ENCODE measurements around the gene PPM1J. TPM values are rescaled to one million over a fixed set of nuclear protein-coding genes. Genes with fewer than 3 reads are reported as not detected.

Gene PPM1J
- total RNA-seq, 1 donor from 2014 or later, result 2.2 TPM

- no peak for DNase-seq (ENCODE audit: extremely low read depth, low read depth, low spot score)
Measured at GRCh38 chr1:112689196-112689841, 25.8 kb downstream of the PPM1J start.

- DNase-seq (ENCODE audit: extremely low read depth, low read depth, low spot score), result no peak
Measured at GRCh38 chr1:112688781-112689193, 26.3 kb downstream of the PPM1J start.

- no peak for DNase-seq (ENCODE audit: extremely low read depth, low read depth, low spot score)
Measured at GRCh38 chr1:112687785-112688496, 27.2 kb downstream of the PPM1J start.

- DNase-seq (ENCODE audit: extremely low read depth, low read depth, low spot score), result no peak
Measured at GRCh38 chr1:112687361-112687760, 27.8 kb downstream of the PPM1J start.

DNA sequence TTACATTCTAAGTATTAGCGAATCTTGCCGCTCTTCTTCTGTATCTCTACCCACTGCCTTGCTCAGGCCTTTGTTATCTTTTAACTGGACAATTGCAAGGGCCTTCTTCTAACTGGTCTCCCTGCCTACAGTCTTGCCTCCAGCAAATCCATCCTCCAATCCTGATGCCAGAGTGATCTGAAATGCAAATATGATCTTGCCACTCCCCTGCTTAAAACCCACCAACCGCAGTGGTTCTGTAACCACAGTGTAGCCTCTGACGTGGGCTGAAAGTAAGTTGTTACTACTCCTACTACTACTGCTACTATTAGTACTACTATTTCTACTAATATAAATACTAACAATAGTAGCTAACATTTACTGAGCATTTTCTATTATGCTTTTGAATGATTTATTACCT, 28.3 kb downstream of the PPM1J start:
- no peak for DNase-seq (ENCODE audit: extremely low read depth, low read depth, low spot score)

DNA sequence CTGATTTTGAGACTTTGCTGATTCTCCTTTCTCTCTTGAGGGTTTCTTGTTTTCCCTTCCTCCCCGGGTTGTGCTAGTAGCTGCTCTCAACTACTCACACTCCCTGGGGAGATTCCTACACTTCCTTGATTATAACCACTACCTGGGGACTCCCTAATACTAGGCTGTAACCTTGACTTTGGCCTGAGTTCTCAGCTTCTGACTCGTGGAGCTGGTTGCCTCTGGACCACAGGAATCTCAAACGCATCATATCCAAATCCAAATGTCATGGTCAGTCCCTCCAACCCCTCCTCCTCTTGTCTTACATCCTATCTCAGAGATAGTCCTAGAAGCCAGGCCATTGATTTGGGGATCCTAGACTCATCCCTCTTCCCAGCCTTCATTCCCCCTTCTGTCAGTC, 28.7 kb downstream of the PPM1J start:
- no peak for DNase-seq (ENCODE audit: extremely low read depth, low read depth, low spot score)

DNA sequence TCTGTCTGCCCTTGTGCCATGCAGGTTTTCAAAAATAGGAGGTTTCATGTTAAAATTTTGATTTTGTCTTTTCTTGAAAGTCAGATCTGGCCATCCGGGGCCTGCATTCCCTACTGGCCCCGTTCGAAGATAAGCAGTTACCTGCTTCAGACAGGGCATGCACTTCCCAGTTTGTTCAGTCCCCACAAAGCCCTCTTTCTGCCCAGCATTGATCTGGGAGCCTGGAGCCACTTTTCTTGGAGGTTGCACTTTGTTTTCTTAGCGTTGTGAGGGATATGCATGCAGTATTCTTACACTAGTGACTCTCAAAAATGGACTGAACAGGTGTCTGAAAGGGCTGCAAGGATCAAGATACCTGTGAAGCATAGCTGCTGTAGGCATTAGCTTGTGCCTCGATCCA, 29.2 kb downstream of the PPM1J start:
- no peak for DNase-seq (ENCODE audit: extremely low read depth, low read depth, low spot score)

GRCh38 chr1:112678605-112679004, 36.5 kb downstream of the PPM1J start:
- no peak for DNase-seq (ENCODE audit: extremely low read depth, low read depth, low spot score)

- no peak for DNase-seq (ENCODE audit: extremely low read depth, low read depth, low spot score)
Measured at GRCh38 chr1:112677501-112677900, 37.6 kb downstream of the PPM1J start.

- DNase-seq (ENCODE audit: extremely low read depth, low read depth, low spot score), result no peak
Measured at GRCh38 chr1:112676543-112676942, 38.6 kb downstream of the PPM1J start.

GRCh38 chr1:112675728-112676381, 39.3 kb downstream of the PPM1J start:
- no peak for DNase-seq (ENCODE audit: extremely low read depth, low read depth, low spot score)

DNA sequence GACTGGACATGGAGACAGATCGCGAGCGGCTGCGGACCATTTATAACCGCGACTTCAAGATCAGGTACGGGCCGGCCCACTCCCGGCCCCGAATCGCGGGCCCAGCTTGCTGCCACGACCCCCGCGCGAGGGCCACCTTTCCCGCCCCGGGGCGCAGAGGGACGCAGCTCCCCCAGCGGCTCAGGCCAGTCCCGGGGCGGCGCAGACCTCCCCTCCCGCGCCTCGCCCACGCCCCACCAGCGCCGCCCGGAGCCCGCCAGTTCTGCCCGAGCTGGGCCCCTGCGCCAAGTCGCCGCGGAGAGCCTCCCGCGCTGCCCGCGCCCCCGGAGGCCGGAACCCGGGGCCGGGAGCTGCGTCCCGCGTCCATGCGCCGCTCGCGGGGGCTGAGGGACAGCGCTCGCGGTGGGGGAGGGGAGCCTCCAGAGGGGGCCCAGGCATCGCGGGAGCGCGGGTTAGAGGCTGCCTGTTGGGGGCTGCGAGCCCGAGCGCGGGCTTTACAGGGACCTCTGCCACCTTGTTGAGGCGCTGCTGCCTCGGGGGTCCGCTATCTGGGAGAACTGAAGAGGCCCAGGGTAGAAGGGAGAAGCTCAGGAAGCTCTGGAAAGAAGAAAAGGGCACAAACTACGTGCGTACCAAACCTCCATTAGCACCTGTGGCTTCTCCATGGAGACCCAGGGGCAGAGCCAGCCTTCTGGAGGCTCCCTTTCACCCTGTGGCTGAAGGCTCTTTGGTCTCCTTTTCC, 40.0 kb downstream of the PPM1J start:
- no peak for DNase-seq (ENCODE audit: extremely low read depth, low read depth, low spot score)

DNA sequence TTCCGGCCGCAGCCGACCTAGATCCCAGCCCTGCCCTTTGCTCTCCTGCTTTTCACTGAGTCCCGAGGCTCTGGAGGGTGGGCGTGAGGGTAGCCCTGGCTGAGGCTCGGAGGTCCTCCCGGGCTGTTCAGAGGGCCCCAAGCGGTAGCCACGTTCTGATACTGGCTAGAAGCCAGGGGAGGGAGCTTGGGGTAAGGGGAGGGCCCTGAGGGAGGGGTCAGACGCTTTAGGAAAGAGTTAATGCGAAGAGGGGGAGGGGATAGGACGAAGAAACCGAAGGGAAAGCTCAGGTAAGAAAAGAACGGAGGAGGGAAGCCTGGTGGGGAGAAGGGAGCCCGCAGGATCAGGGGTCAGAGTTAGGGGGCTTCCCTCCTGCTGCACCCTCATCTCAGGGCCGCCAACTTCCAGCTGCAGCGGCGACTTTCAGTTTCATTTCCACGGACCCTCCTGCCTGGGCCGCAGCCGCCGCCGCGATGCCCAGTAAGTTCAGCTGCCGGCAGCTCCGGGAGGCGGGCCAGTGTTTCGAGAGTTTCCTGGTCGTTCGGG, 40.6 kb downstream of the PPM1J start, which contains the start of gene MOV10:
Gene MOV10, plus strand, starts transcription at position 220 of the 546 bp plus-strand sequence. Its CDS starts 254 bp downstream, at position 474.
- no peak for DNase-seq (ENCODE audit: extremely low read depth, low read depth, low spot score)

DNA sequence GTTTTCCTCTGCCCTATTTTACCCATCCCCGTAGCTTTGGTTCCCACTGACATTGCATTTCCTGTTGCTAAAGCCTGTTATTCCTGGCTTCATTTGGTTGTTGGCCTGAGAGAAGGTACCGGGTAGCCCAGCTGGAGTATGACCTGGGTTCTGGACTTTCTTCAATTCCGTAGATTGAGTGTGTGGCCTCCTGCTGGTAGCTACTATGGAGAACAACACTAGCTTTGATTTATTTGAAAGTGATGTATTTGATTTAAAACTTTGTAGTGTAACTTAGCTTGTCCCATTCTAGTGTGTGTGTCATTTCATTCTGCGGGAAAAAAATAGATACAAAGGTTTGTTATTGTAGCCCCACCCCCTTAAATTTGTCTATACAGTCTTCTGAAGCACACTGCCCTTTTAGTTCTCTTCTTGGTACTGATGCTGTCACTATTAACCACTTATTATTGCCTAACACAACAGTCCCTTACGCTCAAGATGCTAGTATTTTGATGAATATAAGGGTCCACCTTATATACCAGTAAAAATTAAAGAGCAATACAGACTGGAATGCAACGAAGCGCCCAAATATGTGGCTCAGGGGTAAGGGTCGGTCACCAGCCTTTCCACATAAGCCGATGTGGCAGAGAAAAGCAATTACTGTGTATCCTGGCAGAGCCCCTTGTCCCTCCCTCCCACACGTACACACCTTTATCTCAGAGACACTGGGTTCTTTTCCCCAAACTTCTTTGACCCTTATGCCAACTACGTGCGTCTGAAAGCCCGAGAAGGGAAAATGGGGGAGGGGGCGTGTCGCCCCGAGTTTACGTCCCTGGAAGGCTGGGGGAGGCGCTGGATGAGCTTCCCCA, 41.3 kb downstream of the PPM1J start:
- no peak for DNase-seq (ENCODE audit: extremely low read depth, low read depth, low spot score)

- DNase-seq (ENCODE audit: extremely low read depth, low read depth, low spot score), result no peak
Measured at GRCh38 chr1:112672842-112673241, 42.3 kb downstream of the PPM1J start.

DNA sequence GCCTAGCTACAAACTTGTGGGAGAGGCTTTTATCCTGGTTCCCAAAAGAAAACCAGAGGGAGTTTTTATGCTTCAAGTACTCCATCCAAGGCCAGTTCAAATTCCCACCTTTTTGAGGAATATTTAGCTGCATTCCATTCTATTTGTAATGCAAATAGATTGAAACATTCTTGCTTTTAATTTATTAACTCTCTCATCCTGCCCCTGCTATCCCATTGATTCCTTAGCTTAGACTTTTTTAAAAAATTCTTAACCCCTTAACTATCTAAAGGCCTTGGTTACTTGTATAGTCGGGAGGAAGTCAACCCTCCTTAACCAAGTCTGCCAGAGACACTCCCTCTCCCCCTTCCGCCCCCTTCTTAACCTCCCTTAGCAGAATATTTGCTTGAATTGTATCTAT, 43.1 kb downstream of the PPM1J start:
- DNase-seq (ENCODE audit: extremely low read depth, low read depth, low spot score), result no peak

GRCh38 chr1:112666946-112667345, 48.2 kb downstream of the PPM1J start:
- DNase-seq (ENCODE audit: extremely low read depth, low read depth, low spot score), result no peak

DNA sequence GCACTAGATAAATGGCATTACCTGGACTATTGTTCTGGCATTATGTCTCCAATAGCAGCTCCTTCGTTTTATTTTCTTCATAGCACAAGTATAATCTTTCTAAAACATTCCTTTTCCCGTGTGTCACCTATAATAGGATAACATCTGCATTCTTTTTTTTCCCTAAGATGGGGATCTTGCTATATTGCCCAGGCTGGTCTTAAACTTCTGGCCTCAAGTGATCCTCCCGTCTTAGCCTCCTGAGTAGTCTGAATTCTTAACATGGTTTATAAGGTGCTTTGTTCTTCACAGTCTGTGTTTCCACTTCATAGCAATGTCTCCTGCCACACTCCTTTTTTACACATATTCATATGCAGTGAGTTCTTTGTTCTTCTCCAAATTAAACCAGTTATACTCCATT, 49.3 kb downstream of the PPM1J start:
- no peak for DNase-seq (ENCODE audit: extremely low read depth, low read depth, low spot score)
